Glomerular endothelial cell (primary cell): ENCODE data around the gene RAP1GAP2. TPM values are rescaled to one million over a fixed set of nuclear protein-coding genes. Genes with fewer than 3 reads are reported as not detected.
"Not testable (repeated sequence)": the region's sequence is repeated elsewhere in the genome, so short reads cannot be mapped to it uniquely, and the experiment has no call there.

Experiments
- DNase-seq: peaks from one replicate; pipeline ENCODE4 v3.0.0-alpha.2; 2011; ENCODE audit warnings: low read depth, low spot score; ENCODE audit errors: extremely low read depth
- total RNA-seq: library from RNA; depleted of rRNA; stranded (reverse); fragments of >200 nt; gene quantifications from 2 replicates; pipeline ENCODE4 v1.2.3, GENCODE V29; 2015

Gene RAP1GAP2
- total RNA-seq, 1 donor from 2014 or later = 5.1 TPM

- no peak for DNase-seq
These were observed 167.2 kb downstream of the RAP1GAP2 start for GRCh38 chr17:2963332-2964027.

- no peak for DNase-seq
These were observed 167.8 kb downstream of the RAP1GAP2 start for GRCh38 chr17:2964028-2964356.

DNA sequence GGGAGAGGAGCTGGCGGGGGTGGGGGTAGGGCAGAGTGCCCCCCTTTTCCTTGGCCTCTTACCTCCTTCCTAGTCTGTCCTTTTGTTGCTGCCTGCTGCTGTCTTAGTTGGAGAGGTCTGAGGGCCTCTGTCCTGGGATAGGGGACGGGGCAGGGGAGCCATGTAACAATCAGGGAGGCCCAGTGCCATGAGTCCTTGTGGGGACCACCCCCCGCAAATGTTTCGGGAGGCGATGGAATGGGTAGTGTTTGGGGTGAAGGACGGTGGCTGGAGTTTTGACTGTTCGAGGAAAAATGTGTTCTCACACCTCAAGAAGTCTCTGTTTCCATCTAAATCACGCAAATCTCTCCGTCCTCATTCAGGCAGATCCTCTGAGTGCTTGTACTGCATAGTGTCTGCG, 168.1 kb downstream of the RAP1GAP2 start:
- no peak for DNase-seq

- no peak for DNase-seq
These were observed 168.6 kb downstream of the RAP1GAP2 start for GRCh38 chr17:2964831-2965230.

- DNase-seq = no peak
These were observed 169.7 kb downstream of the RAP1GAP2 start for GRCh38 chr17:2965621-2966595.

GRCh38 chr17:2967515-2967914, 171.3 kb downstream of the RAP1GAP2 start:
- no peak for DNase-seq

- DNase-seq = no peak
These were observed 175.6 kb downstream of the RAP1GAP2 start for GRCh38 chr17:2971851-2972250.

- no peak for DNase-seq
These were observed 176.5 kb downstream of the RAP1GAP2 start for GRCh38 chr17:2972749-2973148.

GRCh38 chr17:2974347-2974746, 178.1 kb downstream of the RAP1GAP2 start:
- no peak for DNase-seq

- no peak for DNase-seq
These were observed 179.3 kb downstream of the RAP1GAP2 start for GRCh38 chr17:2975469-2975958.

DNA sequence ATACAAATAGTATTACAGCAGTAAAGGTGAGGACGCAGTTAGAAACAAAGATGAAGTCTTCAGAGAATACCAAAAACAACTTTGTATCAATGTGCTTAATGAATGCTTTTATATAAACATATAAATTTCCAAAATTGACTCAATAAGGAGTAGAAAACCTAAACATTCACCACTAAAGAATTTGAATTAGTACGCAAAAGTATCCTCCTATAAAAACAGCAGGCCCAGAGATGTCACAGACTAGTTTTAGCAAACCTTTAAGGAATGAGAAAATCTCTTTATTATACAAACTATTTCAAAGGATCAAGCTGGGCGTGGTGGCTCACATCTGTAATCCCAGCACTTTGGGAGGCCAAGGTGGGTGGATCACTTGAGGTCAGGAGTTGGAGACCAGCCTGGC, 180.9 kb downstream of the RAP1GAP2 start:
- DNase-seq = no peak

DNA sequence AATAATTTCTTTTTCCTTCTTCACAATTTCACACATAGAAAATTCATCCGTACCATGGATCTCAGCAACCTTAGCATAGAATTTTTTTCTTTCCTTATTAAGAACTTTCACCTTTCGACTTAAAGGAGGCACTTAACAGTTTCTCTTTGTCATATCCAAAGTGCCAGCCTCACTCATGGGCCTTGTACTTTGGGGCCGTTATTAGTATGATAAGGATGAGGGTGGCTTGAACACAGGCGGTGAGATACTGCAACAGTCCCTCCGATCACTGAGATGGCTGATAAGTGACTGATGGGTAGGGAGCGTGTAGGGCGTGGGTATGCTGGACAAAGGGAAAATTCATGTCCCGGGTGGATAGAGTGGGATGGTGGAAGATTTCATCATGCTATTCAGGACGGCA, 181.9 kb downstream of the RAP1GAP2 start:
- no peak for DNase-seq

GRCh38 chr17:2978991-2979390, 182.8 kb downstream of the RAP1GAP2 start:
- DNase-seq = no peak

DNA sequence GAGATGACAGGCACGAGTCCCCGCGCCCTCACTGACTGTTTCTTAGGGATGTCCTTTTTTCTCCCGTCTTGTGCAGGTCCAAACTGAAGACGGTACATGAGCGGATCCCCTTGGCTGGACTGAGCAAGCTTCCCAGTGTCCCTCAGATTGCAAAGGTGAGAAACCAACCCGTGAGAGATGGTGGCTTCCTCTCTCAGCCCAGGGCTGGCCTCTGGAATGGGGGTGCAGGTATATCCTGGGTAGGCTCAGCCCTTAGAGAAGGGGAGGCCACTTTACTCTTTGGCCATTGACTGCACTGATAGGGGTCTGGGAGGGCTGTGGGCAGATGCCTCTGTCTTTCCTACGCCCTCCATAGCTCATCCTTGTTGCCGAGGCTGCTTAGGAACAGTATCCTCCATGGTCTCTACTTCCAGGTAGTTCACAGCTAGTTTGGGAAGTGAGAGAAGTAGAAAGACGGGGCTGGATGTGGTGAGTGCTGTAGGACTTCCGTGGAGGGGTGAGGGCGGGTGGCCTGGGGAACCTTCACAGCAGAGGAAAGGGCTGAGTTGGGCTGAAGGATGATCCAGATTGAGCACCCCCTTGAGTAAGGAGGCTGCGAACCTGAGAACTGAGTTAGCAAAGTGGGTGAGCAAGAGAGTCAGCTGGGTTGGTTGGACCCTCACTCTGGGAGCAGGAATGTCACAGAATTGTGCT, 184.1 kb downstream of the RAP1GAP2 start:
- DNase-seq = no peak

DNA sequence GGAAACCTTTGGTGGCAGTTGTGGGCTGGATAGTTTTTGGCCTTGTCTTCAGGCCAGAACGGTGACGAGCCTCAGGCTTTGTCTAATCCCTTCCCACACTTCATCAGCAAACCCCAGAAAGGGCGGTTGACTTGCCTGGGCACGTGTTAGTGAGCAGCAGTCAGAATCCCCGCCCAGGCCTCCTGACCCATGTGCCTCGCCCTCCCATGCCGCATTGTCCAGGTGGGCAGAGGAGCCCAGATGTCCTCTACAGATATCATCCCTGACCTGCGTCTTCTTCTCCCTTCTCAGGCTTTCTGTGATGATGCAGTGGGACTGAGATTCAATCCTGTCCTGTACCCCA, 184.6 kb downstream of the RAP1GAP2 start:
- DNase-seq = no peak

GRCh38 chr17:2981325-2981724, 185.1 kb downstream of the RAP1GAP2 start:
- DNase-seq = no peak

- DNase-seq = no peak
These were observed 186.6 kb downstream of the RAP1GAP2 start for GRCh38 chr17:2982854-2983253.

- DNase-seq = no peak
These were observed 187.0 kb downstream of the RAP1GAP2 start for GRCh38 chr17:2983255-2983654.

DNA sequence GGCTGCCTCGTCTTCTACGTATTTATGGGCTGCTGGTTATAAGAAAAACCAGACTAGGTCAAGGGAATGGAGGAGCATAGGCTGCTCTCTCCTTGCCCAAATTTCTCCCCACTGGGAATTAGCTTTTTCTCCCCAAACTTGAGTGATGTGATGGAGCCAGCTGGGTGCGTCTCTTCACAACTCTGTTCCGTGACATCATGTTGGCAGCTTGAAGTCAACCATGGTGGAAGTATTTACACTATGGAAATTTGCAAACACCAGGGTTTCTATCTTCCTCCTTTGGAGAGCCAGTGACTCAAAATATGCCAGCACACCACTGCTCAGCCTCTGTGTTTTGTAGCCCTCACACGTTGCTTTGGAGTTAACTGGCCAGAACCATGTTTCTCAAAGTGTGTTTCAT, 189.1 kb downstream of the RAP1GAP2 start:
- DNase-seq = no peak

DNA sequence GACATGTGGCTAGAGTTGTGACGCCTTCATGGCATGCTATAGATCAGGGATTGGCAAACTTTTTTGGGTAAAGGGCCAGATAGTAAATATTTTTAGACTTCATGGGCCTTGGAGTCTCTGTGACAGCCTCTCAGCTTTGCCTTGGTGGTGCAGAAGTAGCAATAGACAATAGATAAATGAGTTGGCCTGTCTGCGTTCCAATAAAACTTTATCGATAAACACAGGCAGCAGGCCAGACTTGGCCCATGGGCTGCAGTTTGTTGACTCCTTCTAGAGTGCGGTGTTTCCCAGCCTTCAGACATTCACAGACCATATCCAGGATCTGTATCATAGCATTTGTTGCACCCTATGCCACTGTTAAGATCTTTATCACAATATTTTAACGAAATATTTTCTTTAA, 190.7 kb downstream of the RAP1GAP2 start:
- no peak for DNase-seq

DNA sequence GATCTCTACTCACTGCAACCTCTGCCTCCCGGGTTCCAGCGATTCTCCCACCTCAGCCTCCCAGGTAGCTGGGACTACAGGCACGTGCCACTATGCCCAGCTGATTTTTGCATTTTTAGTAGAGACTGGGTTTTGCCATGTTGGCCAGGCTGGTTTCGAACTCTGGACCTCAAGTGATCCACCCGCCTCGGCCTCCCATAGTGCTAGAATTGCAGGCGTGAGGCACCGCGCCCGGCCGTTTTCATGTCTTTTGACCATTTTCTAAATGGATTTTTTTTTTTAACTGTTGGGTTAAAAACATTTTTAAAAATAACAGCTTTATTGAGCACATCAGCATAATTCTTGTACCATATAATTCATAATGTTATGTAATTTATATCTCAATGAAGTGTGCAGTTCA, 193.2 kb downstream of the RAP1GAP2 start:
- not testable (repeated sequence) for DNase-seq
